CD4-positive, alpha-beta T cell treated with Interleukin-10 for 1 hour (primary cell): ENCODE data around the gene AHCY.
A peak's percentile ranks its signal among the peaks of the same experiment; 100 is the strongest.
"Not testable (repeated sequence)": the region's sequence is repeated elsewhere in the genome, so short reads cannot be mapped to it uniquely, and the experiment has no call there.

Experiments
- DNase-seq: peaks from one replicate; pipeline ENCODE4 v3.0.0-alpha.2; 2020

Gene AHCY

GRCh38 chr20:34302723-34303533 is at the start of gene AHCY:
Gene AHCY (minus strand): TSS chr20:34303355. CDS start chr20:34303270, 85 bp downstream.
- peak; percentile 91 for DNase-seq

GRCh38 chr20:34350095-34350494 is 46.9 kb upstream of the AHCY start:
- no peak for DNase-seq

- DNase-seq, result no peak
Observed at GRCh38 chr20:34347571-34347970, 44.4 kb upstream of the AHCY start.

- not testable (repeated sequence) for DNase-seq
Observed at GRCh38 chr20:34346533-34346865, 43.3 kb upstream of the AHCY start.

- not testable (repeated sequence) for DNase-seq
Observed at GRCh38 chr20:34345839-34346532, 42.8 kb upstream of the AHCY start.

GRCh38 chr20:34345402-34345736 is 42.2 kb upstream of the AHCY start:
- DNase-seq, result no peak

GRCh38 chr20:34344238-34344637 is 41.1 kb upstream of the AHCY start:
- no peak for DNase-seq

GRCh38 chr20:34343458-34344211 is 40.5 kb upstream of the AHCY start:
- no peak for DNase-seq

- not testable (repeated sequence) for DNase-seq
Observed at GRCh38 chr20:34341199-34341598, 38.0 kb upstream of the AHCY start.

GRCh38 chr20:34340726-34341125 is 37.6 kb upstream of the AHCY start:
- not testable (repeated sequence) for DNase-seq

GRCh38 chr20:34337982-34338726 is 35.0 kb upstream of the AHCY start:
- DNase-seq, result no peak

GRCh38 chr20:34337544-34337943 is 34.4 kb upstream of the AHCY start:
- DNase-seq, result no peak

GRCh38 chr20:34334654-34335407 is 31.7 kb upstream of the AHCY start:
- no peak for DNase-seq

- no peak for DNase-seq
Observed at GRCh38 chr20:34333786-34334185, 30.6 kb upstream of the AHCY start.

GRCh38 chr20:34332262-34332920 is 29.2 kb upstream of the AHCY start:
- no peak for DNase-seq

GRCh38 chr20:34331838-34332237 is 28.7 kb upstream of the AHCY start:
- no peak for DNase-seq

GRCh38 chr20:34330861-34331544 is 27.8 kb upstream of the AHCY start:
- DNase-seq, result not testable (repeated sequence)

- DNase-seq, result no peak
Observed at GRCh38 chr20:34328928-34329677, 25.9 kb upstream of the AHCY start.

GRCh38 chr20:34328207-34328606 is 25.1 kb upstream of the AHCY start:
- not testable (repeated sequence) for DNase-seq

- no peak for DNase-seq
Observed at GRCh38 chr20:34324541-34324940, 21.4 kb upstream of the AHCY start.
